Endothelial cell of hepatic sinusoid (primary cell): ENCODE data around the gene TLE1.
"Not testable (repeated sequence)": the region's sequence is repeated elsewhere in the genome, so short reads cannot be mapped to it uniquely, and the experiment has no call there.

Experiments
- in situ Hi-C: cut with HindIII; loops from 2 replicates; pipeline ENCODE4 v1.10.0; 2017; ENCODE audit warnings: low sequenced_read_pairs

The TLE1 gene

DNA sequence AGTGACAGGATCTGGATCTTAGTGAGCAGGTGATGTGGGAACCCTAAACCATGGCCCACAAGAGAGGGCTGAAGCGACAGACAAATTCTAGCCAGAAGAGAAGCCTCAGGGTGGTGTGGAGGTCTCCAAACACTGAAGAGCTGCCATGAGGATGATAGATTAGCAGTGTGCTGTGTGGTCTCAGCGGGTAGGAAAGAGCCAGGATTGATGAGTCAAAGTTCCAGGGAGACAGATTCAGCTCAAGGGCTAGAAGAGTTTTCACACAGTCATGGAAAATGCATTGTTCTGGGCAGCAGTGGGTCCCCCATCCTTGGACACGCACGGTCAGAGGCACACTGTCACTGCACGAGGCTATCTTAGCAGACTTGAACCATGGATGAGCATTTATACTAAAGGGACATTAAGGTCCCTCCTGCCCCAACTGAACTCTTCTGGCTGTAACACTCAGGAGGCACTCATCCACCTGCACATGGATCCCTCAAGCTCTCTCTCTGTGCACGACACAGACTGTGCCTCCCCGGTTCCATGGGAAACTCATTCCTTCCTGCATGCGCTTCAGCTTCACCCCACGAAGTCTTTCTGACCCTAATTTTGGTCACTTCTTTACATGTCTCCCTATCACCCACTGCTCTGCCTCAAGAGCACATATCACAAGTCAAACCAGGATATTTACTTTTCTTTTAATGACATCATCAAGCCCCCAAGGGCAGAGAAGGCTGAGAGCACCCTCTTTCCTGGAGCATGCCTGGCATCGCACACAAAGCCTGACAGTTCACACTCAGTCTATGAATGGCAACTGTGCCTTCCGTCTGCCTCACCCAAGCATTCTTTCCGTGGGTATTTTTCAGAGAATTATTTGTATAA is 84.8 kb downstream of the TLE1 start:
- in situ Hi-C loops: no loop called here

DNA sequence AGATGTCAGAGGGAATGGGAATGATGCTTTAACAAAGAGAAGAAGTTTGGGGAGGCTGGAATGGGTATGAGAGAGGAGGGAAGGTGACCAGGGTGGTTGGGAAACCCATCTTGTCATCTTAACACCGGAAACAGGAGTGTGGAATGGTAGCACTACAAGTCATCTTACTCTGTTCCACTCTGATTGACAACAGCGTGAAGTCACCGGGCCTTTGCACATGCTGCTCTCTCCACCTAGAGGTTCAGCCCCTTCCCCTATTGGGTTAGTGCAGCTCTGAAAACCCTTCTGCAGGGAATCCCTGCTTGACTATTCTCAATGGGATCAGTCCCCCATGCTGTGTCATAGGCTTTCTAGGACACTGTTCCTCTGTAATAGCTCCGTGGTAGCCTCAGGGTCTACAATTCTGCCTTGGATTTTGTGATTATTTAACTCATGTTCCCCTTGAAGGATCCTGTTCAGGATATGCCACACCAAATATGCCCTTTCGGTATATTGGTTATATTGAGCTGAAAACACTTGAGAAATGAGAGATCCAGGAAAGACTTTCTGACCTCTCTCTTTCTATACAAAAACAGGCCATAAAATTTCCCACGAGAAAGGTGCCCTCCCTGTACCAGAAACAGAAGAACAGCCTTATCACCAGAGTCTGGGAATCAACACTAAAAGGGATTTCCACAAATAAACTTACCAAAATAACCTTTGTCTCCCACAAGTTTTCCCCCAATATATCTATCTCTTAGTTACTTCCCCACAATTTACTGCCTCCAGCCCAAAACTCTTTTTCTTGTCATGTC is 86.3 kb downstream of the TLE1 start:
- in situ Hi-C loops: no loop called here

DNA sequence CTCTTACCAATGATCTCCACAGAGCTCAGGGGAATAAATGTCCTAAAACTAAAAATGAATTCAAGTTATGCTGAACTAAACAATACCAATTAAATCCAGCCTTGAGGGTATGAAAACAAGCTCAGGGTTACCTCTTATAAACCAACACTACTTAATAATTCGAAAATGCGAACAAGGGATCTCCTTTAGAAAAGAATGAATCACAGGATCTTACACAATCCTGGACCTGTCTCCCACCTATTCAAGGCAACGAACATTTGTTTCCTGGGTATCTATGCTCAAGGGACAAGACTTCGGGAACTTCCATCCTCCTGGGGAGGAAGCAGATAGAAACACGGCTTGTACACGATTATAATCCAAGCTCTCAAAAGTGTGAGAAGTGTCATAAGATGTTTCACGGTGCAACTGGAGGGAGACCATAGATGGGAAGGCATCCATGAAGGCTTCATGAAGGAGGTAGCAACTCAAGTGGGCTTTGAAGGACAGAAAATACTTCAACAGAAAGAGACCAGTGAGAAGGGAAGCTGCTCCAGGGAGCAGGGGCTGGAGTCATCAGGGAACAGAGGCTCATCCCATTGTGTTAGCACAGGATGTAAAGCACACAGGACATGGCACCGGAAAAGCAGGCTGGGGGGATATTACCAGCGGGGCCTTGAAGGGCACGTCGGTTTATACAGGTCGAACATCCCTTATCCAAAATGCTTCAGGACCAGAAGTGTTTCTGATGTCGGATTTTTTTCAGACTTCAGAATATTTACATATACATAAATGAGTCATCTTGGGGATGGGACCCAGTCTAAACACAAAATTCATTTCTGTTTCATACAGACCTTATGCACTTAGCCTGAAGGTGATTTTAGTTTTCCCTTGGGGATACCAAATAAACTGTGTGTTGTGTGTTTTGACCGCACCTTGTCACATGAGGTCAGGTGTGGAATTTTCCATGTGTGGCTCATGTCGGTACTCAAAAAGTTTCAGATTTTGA is 87.4 kb downstream of the TLE1 start:
- in situ Hi-C loops: no loop called here

DNA sequence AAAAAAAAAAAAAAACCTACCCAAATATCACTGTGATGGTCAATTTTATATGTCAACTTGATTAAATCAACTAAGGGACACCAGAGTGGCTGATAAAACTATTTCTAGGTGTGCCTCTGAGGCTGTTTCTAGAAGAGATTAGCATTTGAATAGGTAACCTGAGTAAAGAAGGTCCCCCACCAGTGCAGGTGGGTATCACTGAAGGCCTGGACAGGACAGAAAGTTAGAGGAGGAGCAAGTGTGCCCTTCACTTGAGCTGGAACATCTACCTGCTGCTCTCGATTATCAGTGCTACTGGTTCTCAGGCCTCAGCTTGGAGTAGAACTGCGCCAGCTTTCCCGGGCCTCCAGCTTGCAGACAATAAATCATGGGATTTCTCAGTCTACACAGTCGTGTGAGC is 88.7 kb downstream of the TLE1 start:
- in situ Hi-C loops: no loop called here

DNA sequence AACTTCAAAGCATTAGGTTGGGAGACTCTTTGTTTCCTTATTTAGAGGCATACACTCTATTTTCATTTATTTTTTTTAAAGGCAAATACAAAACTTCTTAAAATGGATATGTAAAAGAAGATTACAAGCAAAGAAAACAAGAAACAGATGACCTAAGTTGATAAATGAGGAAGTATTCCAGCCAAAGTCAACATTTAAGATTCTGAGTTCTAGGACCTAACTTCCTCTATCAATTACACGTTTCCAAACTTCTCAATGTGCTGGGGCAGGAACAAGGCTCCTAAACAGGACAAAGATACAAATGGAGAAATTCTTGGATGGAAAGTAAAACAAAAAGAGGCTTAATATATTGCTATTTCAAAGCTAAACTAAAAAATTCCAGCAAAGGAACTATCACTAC is 89.5 kb downstream of the TLE1 start:
- in situ Hi-C loops: no loop called here

DNA sequence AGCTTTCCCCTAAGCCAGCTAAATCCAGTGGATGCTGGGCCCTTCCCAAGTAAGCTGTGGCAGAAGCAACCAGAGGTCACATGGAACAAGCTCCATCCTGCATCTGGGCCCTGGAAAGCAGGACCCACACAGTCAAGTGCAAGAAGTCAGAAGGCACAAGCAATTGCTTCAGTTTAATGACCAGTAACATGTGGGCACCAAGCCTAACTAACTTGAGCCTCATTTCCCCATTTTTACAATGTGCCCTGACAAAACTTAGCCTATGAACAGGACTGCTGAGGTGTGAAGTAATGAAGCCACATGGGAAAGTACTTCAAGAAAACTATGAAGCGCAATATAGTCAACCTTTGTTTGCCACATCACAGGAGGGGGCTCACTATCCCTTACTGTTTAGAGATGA is 90.5 kb downstream of the TLE1 start:
- in situ Hi-C loops: no loop called here

DNA sequence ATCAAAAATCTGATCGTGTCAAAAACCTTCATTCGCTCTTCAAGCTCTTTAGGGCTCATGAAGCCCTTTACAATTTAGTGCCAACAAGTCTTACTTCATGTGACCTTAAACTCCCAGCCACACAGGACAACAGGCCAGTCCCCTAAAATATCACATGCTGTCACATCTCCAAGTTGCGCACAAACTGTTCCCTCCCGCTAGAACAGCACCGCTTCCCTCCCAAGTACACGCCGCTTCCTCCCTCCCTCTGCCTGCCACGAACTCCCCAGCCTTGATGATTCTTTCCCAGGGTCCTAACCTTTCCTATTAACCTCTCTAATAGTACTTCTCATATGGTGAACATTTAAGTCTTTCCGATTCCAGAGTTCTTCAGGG is 91.2 kb downstream of the TLE1 start:
- in situ Hi-C loops: no loop called here

DNA sequence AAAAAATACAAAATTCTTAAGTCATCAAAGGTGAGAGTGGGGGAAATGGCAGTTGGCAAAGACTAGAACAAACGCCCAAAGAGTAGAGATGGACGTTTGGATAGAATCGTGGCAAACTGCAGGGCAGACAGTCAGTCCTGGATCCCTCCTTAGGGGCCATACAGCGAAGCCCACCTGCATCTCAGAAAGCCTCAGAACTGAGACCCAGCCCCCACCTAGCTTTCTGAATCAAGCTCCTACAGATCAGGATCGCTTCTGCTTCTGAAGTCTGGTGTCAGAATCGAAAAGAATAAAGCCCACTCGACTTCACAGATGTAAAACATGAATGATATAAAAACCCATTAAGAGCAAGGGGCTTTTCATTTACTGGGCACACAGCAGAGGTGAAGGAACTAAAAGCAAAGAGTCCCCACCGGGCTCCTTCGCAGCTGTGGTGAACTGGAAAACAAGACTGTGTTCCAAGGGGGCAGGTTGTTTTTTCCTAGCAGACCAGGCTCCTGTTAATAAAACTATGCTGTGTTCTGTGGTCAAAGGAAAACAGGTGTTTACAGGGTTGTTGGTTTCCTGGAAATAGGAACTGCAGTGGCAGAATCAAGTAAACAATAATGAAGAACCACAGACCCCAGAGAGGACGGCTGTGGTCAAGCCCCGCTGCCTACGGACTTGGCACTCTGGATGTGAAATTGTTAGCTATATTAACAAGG is 91.8 kb downstream of the TLE1 start:
- in situ Hi-C loops: no loop called here

DNA sequence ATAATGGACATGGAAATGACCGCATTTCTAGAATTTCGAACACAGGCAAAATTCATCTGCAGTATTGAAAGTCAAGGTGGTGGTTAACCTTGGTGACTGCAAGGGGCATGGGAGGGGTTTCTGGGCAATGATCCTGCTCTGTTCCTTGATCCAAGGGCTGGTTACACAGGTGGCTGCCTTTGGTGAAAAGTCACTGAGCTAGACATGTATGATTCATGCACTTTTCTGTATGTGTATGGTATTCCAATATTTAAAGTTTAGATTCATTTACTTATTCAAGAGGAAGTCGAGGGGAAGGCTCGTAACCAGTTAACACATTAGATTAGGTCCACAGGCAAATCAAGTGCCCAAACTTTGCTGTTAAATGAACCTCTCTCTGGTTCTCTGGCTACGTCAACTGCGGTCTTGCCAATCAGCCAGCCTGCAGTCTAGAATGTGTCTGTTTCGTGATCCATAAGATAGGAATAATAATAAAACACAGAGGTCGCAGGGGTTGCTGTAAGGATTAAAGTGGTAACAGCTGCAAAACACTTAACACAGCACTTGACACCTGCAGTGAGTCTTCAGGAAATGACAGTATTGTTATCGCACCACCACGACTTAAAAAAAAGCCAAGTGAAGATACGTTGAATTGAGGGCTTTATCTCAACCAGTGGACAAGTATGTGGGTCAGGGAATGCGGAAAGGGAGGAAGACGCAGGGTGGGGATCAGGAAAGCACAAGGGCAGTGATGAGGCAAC is 92.5 kb downstream of the TLE1 start:
- in situ Hi-C loops: no loop called here

DNA sequence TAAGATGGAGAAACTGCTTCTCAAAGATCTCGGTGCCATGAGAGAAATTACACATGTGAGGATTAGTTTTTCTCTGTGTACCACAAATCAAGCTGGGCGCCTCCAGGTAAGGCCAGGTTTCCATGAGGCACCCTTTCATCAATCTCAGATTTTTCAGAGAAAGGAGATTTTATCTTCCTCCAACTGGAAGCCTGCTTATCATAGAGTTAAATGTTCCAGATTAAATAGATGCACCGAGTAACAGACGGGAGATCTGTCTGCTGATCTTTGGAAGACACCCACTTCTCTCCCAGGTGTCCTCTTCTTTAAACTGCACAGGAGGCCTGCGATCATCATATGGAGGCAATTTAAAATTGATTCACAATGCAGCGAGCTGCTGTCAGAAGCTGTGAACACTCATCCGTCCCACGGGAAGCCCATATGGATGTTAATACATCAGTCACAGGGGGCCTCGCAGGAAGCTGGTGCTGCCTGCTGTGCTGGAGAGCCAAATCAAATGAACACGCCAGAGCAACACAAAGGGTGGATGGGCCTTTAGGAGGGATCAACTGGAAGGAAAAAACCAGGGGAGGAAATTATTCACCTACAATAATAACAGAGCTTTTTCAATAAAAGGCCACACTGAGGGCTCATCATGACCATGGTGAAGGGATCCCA is 93.3 kb downstream of the TLE1 start:
- in situ Hi-C loops: no loop called here

DNA sequence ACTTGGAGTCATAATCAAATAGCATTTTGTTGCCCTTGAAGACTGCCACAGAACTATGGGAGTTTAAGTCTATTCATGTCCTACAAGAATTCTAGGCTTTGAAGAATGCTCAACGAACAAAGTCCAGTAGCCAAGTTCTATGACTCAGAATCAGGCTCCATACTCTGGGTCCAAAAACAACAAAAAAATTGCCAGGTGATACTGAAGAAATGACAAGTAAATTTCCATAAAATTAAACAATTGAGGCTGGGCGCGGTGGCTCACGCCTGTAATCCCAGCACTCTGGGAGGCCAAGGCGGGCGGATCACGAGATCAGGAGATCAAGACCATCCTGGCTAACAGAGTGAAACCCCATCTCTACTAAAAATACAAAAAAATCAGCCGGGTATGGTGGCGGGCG is 94.1 kb downstream of the TLE1 start:
- in situ Hi-C loops: not testable (repeated sequence)

DNA sequence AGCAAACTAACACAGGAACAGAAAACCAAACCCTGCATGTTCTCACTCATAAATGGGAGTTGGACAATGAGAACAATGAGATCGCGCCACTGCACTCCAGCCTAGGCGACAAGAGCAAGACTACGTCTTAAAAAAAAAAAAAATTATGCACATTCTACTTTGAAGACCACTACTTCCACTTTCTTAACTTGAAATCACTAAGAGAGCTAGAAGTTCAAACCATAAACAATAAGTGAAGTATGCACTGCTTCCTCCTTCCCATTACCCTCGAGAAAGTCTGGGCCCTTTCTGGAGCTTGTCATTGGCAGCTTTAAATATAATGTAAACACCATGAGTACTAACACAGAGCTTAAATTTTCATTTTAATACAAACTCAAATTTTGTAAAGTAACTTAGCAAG is 94.9 kb downstream of the TLE1 start:
- in situ Hi-C loops: no loop called here

DNA sequence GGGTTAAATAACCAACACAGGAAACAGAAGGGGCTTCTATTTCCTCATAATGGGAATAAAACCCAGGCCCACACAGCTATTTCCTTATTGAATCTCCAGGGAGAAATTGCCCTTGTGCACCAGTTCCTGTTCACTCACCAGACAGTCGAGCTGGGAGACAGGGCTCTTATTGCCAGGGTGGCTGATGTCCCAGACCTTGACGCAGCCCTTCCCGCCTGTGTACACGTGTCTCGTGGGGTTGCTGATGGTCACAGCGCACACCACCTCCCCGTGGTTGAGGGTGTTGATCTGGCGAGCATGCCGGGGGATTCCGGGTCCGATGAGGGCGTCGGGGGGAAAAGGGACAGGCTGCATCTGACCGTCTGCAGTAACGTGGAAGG is 96.5 kb downstream of the TLE1 start:
- in situ Hi-C loops: no loop called here

DNA sequence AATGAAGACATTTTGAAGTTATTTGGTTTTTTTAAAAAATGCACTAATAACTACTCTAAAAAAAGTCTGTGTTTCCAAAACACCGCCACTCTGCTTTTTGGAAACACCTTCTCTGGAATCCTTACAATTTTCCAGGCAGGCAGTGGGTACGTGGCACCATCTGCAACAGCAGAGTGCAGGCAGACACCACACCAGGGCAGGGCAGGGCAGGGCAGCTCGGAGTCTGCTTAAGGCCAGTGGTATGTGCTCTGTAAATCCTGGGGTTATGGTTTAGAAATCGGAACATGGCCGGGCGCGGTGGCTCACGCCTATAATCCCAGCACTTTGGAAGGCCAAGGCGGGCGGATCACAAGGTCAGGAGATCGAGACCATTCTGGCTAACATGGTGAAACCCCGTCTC is 97.6 kb downstream of the TLE1 start:
- in situ Hi-C loops: no loop called here

DNA sequence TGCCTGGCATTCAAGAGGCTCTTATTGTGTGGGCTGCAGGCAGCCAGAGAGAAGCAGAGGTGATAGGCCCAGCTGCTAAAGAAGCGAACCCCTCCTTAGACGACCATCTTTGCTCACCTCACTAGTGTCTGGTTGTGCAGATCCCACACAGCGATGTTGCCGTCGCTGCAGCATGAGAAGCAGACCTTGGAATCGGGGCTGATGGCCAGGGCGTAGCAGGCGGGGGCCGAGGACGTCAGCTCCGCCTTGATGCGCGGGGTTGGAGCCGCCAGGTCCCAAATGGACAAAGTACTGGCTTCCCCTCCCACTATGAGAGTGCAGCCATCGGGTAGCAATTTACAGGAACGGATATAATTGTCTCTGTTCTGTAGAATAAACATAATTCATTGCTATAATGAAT is 98.7 kb downstream of the TLE1 start:
- in situ Hi-C loops: no loop called here

DNA sequence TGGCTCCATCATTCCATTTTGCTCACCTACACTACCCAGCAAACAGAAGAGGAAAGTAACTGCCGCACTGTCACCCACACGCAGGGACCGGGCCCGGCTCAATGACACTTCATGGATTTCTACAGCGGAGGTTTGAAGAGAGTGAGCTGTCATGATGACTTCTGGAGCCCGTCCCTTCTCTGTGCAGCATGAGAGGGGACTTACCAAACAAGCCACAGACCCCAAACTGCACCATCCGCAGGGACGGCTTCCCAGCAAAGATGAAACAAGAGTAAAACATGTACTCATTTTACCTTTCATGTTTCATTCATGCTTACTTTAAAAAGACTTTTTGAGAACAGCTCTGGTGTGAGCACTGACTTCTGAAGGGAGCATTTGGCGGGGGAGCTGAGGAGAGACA is 99.5 kb downstream of the TLE1 start:
- in situ Hi-C loops: no loop called here

DNA sequence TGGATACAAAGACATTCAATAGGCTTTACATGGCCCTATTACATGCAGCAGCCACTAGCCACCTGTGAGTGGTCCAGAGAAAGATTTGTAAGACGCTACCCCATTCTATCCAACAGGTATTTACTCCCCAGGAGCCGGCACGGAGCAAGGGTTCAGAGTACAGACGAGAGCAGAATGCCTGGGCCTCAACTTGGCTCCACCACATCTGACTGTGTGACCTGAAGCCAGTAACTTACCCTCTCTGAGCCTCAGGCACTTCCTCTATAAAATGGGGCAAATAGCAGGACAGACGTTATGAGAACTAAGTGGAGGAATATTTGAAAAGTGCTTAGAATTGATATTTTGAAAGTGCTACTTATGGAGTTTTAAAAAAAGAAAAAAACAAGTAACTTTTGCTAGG is 100.0 kb downstream of the TLE1 start:
- in situ Hi-C loops: no loop called here

DNA sequence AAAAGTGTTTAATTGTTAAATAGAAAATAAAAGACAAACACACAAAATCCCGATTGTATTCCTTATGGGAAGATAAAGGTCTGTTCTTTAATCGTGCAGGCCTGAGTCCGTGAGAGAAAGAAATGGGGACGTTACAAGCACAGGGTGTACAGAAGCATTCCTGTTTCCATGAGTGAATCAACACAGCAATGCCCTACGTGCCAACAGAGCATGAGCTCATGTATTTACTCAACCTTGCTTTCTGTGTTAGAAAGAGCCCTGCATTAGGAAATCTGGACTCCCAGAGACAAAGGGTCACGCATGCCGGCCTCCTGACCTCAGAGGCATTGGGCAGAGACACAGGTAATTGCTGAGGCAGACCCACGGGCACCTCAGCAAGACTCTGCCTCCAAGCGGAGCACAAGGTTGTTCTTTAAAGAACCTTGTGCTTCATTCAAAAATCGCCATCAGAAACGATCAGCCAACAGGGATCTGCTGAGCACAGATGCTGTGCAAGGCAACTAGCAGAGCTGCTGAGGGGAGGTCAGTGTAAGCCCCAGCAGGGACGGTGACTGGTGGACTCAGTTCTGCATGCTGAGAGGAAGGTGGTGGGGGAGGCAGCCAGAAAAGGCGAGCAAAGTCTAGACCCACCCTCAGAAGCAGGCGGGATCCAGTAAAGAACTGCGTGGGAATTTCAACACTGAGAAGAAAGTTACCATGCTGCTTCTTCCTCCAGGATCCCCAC is 101.0 kb downstream of the TLE1 start:
- in situ Hi-C loops: no loop called here

DNA sequence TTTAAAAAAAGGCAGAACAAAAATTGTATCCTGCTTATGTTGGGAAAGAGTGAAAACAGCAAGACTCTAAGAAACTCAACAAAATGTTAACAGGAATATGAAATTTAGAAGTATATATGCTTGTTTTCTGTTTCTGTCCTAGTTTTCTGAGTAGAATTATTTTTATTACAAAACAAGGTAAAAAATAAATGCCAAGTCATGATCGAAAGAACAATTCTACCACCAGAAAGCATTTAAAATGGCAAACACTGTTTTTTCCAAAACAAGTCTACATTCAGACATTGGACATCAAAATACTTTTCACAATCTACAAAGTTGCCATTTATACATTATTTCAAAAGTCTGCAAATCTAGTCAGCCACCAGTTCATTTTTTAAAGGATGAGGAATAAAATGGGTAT is 102.6 kb downstream of the TLE1 start:
- in situ Hi-C loops: no loop called here
